ENCODE results near the gene ADAMTSL4. TPM values are rescaled to one million over a fixed set of nuclear protein-coding genes. Genes with fewer than 3 reads are reported as not detected.

The ADAMTSL4 gene
- total RNA-seq, 1 experiment from 2014 or later = 0.42 TPM

Other genes with a start within 250 kb of the ADAMTSL4 start
- 40.2 and 49.6 TPM in 2 replicates for gene PRPF3, start 227.9 kb upstream of the ADAMTSL4 start, total RNA-seq (2014; rRNA removed; shearing (Covaris generic))
- gene RPRD2, start 185.3 kb upstream of the ADAMTSL4 start, total RNA-seq (2014; rRNA removed; shearing (Covaris generic)) = 3.9 and 9.9 TPM in 2 replicates
- gene TARS2, start 62.0 kb upstream of the ADAMTSL4 start, total RNA-seq (2014; rRNA removed; shearing (Covaris generic)) = 8.7 and 13.3 TPM in 2 replicates
- 22.7 and 43.4 TPM in 2 replicates for gene ECM1, start 41.3 kb upstream of the ADAMTSL4 start, total RNA-seq (2014; rRNA removed; shearing (Covaris generic))
- not detected in 2 replicates for gene FALEC, start 33.7 kb upstream of the ADAMTSL4 start, total RNA-seq (2014; rRNA removed; shearing (Covaris generic))
- gene MCL1, start 30.2 kb downstream of the ADAMTSL4 start, total RNA-seq (2014; rRNA removed; shearing (Covaris generic)) = 183 and 225 TPM in 2 replicates
- 121 and 160 TPM in 2 replicates for gene ENSA, start 80.2 kb downstream of the ADAMTSL4 start, total RNA-seq (2014; rRNA removed; shearing (Covaris generic))
- gene GOLPH3L, start 147.7 kb downstream of the ADAMTSL4 start, total RNA-seq (2014; rRNA removed; shearing (Covaris generic)) = 2.3 and 3.9 TPM in 2 replicates
- gene HORMAD1, start 171.5 kb downstream of the ADAMTSL4 start, total RNA-seq (2014; rRNA removed; shearing (Covaris generic)) = not detected in 2 replicates
- gene CTSS, start 216.4 kb downstream of the ADAMTSL4 start, total RNA-seq (2014; rRNA removed; shearing (Covaris generic)) = 6.6 and 13.4 TPM in 2 replicates

Measured in SJSA1 (cell line).